ENCODE data around the gene ASGR2. TPM values are rescaled to one million over a fixed set of nuclear protein-coding genes. Genes with fewer than 3 reads are reported as not detected.

ASGR2 gene
- polyA plus RNA-seq, 1 donor (not counting 4 experiments of a cell fraction or from before 2014, with no cell fraction given): not detected

DNA sequence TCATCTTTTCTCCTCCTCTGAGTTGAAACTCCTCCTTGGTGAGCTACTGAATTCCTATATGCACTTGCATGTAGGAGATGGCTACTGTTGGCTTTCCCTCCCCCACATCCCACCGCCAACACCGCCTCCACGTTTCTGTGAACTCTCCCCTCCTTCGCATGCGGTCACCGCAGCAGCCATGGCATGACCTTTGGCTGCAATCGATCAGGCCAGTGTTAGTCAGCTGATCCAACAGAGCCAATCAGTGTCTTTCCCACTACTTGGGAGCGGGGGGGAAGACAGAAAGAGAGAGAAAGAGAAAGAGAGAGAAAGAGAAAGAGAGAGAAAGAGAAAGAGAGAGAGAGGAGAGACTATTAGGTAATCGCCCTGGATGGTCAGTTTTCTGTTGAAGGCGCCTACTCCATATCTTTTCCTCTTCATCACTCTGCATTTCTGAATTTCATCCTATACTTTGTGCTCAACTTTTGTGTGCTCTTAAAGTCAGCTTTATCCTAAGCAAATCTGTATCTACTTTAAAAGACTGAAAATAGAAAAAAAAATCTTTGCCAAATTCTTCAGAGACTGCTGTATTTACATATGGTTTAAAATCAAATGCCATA lies 41.8 kb upstream of the ASGR2 start:
- Histone ChIP-seq H3K4me1 (ENCODE audit: control insufficient read depth, extremely low read depth, insufficient read depth, low read length) (no peaks in the 10 kb centered on the region), H3K9me3 (ENCODE audit: control insufficient read depth, low read depth, low read length) (no peaks in the 10 kb centered on the region), H3K4me3 (ENCODE audit: control insufficient read depth in 2 of 3, extremely low read depth in 1 of 3, insufficient read depth in 2 of 3, low read depth in 1 of 3, low read length in 3 of 3) (no peak overlapping the region), H4K20me1 (ENCODE audit: control insufficient read depth, extremely low read depth, insufficient read depth, low read length) (no peaks in the 10 kb centered on the region), H3K27me3 (ENCODE audit: control insufficient read depth, extremely low read depth, insufficient read depth, low read length) (peaks cover 3% of the 10 kb centered on the region), H3K36me3 (ENCODE audit: control insufficient read depth in 2 of 2, extremely low read depth in 1 of 2, insufficient read depth in 2 of 2, low read length in 2 of 2) (no peaks in the 10 kb centered on the region), H3K27ac (ENCODE audit: control insufficient read depth, insufficient read depth, low read length) (no peak overlapping the region), H3K9ac (ENCODE audit: control insufficient read depth, extremely low read depth, insufficient read depth, low read length) (no peak overlapping the region), H3K79me2 (ENCODE audit: control insufficient read depth, insufficient read depth, low read length) (no peaks in the 10 kb centered on the region), H2AFZ (ENCODE audit: control insufficient read depth, low read length) (no peak overlapping the region), H3K9me1 (ENCODE audit: control insufficient read depth, extremely low read depth, insufficient read depth, low read length) (no peaks in the 10 kb centered on the region), H3K4me2 (ENCODE audit: control insufficient read depth, extremely low read depth, insufficient read depth, low read depth, low read length) (no peak overlapping the region)
- no peak for DNase-seq (ENCODE audit: low read depth, low spot score)
- no peak for TF ChIP-seq EZH2 (IDR thresholded peaks at IDR 0.05; ENCODE audit: low read length)
- TF ChIP-seq, protein P1, sequence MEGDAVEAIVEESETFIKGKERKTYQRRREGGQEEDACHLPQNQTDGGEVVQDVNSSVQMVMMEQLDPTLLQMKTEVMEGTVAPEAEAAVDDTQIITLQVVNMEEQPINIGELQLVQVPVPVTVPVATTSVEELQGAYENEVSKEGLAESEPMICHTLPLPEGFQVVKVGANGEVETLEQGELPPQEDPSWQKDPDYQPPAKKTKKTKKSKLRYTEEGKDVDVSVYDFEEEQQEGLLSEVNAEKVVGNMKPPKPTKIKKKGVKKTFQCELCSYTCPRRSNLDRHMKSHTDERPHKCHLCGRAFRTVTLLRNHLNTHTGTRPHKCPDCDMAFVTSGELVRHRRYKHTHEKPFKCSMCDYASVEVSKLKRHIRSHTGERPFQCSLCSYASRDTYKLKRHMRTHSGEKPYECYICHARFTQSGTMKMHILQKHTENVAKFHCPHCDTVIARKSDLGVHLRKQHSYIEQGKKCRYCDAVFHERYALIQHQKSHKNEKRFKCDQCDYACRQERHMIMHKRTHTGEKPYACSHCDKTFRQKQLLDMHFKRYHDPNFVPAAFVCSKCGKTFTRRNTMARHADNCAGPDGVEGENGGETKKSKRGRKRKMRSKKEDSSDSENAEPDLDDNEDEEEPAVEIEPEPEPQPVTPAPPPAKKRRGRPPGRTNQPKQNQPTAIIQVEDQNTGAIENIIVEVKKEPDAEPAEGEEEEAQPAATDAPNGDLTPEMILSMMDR (optimal IDR thresholded peaks at IDR 0.05 in 1 of 3, IDR thresholded peaks at IDR 0.05 in 1 of 3, conservative IDR thresholded peaks at IDR 0.05 in 1 of 3; ENCODE audit: extremely low read depth in 1 of 3, insufficient read depth in 2 of 3, low read length in 3 of 3): no peak
- dilution Hi-C loops (cut with MboI; ENCODE audit: extremely low pct_ligation_motif_present, low sequenced_read_pairs): no loop called here
- FAIRE-seq: no peak

DNA sequence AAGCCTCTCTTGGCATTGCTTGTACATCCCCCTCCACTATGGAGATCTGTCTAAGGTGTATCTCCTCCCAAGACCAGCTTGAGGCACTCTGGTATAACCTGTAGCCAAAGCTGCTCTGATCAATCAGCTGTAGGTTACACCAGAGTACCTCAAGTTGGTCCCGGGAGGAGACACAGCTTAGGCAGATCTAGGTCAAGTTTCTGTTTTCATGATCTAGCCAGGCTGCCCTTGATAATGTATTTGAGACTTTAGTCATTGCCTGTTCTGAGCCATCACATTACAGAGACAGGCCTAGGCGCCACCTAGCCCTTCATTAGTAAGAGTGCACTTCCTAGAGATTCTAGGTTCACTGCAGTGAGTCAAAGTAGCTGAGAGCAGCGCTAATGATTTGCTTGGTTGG lies 33.1 kb upstream of the ASGR2 start:
- Histone ChIP-seq H3K9ac (ENCODE audit: control insufficient read depth, extremely low read depth, insufficient read depth, low read length) (no peak overlapping the region), H3K27me3 (ENCODE audit: control insufficient read depth, extremely low read depth, insufficient read depth, low read length) (no peaks in the 10 kb centered on the region), H4K20me1 (ENCODE audit: control insufficient read depth, extremely low read depth, insufficient read depth, low read length) (no peaks in the 10 kb centered on the region), H3K4me1 (ENCODE audit: control insufficient read depth, extremely low read depth, insufficient read depth, low read length) (no peaks in the 10 kb centered on the region), H3K27ac (ENCODE audit: control insufficient read depth, insufficient read depth, low read length) (no peak overlapping the region), H3K36me3 (ENCODE audit: control insufficient read depth in 2 of 2, extremely low read depth in 1 of 2, insufficient read depth in 2 of 2, low read length in 2 of 2) (no peaks in the 10 kb centered on the region), H3K4me3 (ENCODE audit: control insufficient read depth in 2 of 3, extremely low read depth in 1 of 3, insufficient read depth in 2 of 3, low read depth in 1 of 3, low read length in 3 of 3) (no peak overlapping the region), H3K4me2 (ENCODE audit: control insufficient read depth, extremely low read depth, insufficient read depth, low read depth, low read length) (no peak overlapping the region), H3K9me3 (ENCODE audit: control insufficient read depth, low read depth, low read length) (no peaks in the 10 kb centered on the region), H2AFZ (ENCODE audit: control insufficient read depth, low read length) (no peak overlapping the region), H3K79me2 (ENCODE audit: control insufficient read depth, insufficient read depth, low read length) (no peaks in the 10 kb centered on the region), H3K9me1 (ENCODE audit: control insufficient read depth, extremely low read depth, insufficient read depth, low read length) (no peaks in the 10 kb centered on the region)
- dilution Hi-C loops (cut with MboI; ENCODE audit: extremely low pct_ligation_motif_present, low sequenced_read_pairs): no loop called here
- DNase-seq (ENCODE audit: low read depth, low spot score) (no peak), FAIRE-seq (no peak)
- no peak for TF ChIP-seq EZH2 (IDR thresholded peaks at IDR 0.05; ENCODE audit: low read length)
- TF ChIP-seq, protein P1 (optimal IDR thresholded peaks at IDR 0.05 in 1 of 3, IDR thresholded peaks at IDR 0.05 in 1 of 3, conservative IDR thresholded peaks at IDR 0.05 in 1 of 3; ENCODE audit: extremely low read depth in 1 of 3, insufficient read depth in 2 of 3, low read length in 3 of 3): peak in 1 of 3 experiments; percentile 35

Measured in keratinocyte (primary cell).